SK-N-SH treated with all-trans-retinoic acid at 6 μM for 48 hours (cell line): Measurements from ENCODE around the gene REEP1.

Experiments used
- ATAC-seq: fragments of 200-7000 bp; cut with Tn5 transposase; 3 replicates; pipeline ENCODE4 v1.9.1; 2020; ENCODE audit warnings: mild to moderate bottlenecking, moderate library complexity
- ARNTL ChIP-seq: fragments of 450-650 bp; formaldehyde crosslinking; IDR thresholded peaks from 2 replicates; pipeline ENCODE4 v1.5.0; 2020; ENCODE audit warnings: low read depth, mild to moderate bottlenecking, moderate library complexity, borderline replicate concordance
- BACH2 ChIP-seq: fragments of 250-450 bp; sonication (Bioruptor Pico); IDR thresholded peaks from 2 replicates; pipeline ENCODE4 v1.9.0; 2021; ENCODE audit warnings: mild to moderate bottlenecking, borderline replicate concordance
- CSDC2 ChIP-seq: fragments of 250-450 bp; sonication (Bioruptor Pico); IDR thresholded peaks from 2 replicates; pipeline ENCODE4 v1.5.0; 2020; ENCODE audit warnings: mild to moderate bottlenecking, moderate library complexity
- GLIS3 ChIP-seq: fragments of 250-450 bp; sonication (Bioruptor Pico); IDR thresholded peaks from 2 replicates; pipeline ENCODE4 v1.5.0; 2020; ENCODE audit warnings: mild to moderate bottlenecking, moderate library complexity
- ISL1 ChIP-seq: fragments of 250-450 bp; sonication (Bioruptor Pico); IDR thresholded peaks from 2 replicates; pipeline ENCODE4 v2.1.2; 2022; ENCODE audit warnings: mild to moderate bottlenecking, moderate library complexity
- OSR1 ChIP-seq: fragments of 250-450 bp; sonication (Bioruptor Pico); IDR thresholded peaks from 2 replicates; pipeline ENCODE4 v1.8.0; 2022; ENCODE audit warnings: moderate library complexity, mild to moderate bottlenecking, inconsistent platforms
- PPARA ChIP-seq: fragments of 250-450 bp; sonication (Bioruptor Pico); IDR thresholded peaks from 2 replicates; pipeline ENCODE4 v1.5.0; 2020; ENCODE audit warnings: mild to moderate bottlenecking, borderline replicate concordance
- SNAI2 ChIP-seq: fragments of 250-450 bp; sonication (Bioruptor Pico); IDR thresholded peaks from 2 replicates; pipeline ENCODE4 v1.5.0; 2020; ENCODE audit warnings: mild to moderate bottlenecking, moderate library complexity
- TCF4 ChIP-seq: fragments of 250-450 bp; sonication (Bioruptor Pico); IDR thresholded peaks from 2 replicates; pipeline ENCODE4 v1.8.0; 2021; ENCODE audit warnings: mild to moderate bottlenecking, moderate library complexity, borderline replicate concordance
- TOX ChIP-seq: fragments of 250-450 bp; sonication (Bioruptor Pico); IDR thresholded peaks from 2 replicates; pipeline ENCODE4 v1.8.0; 2021; ENCODE audit warnings: mild to moderate bottlenecking, moderate library complexity, borderline replicate concordance
- ZC3H10 ChIP-seq: fragments of 250-450 bp; sonication (Bioruptor Pico); IDR thresholded peaks from 2 replicates; pipeline ENCODE4 v1.5.1; 2021; ENCODE audit warnings: mild to moderate bottlenecking, moderate library complexity
- ZFP3 ChIP-seq: fragments of 250-450 bp; sonication (Bioruptor Pico); IDR thresholded peaks from 2 replicates; pipeline ENCODE4 v1.5.0; 2020; ENCODE audit warnings: mild to moderate bottlenecking, moderate library complexity
- ZFP30 ChIP-seq: fragments of 450-650 bp; formaldehyde crosslinking; IDR thresholded peaks from 2 replicates; pipeline ENCODE4 v1.5.0; 2022; ENCODE audit warnings: mild to moderate bottlenecking, moderate library complexity
- ZNF565 ChIP-seq: fragments of 450-650 bp; formaldehyde crosslinking; conservative IDR thresholded peaks from 2 replicates; pipeline ENCODE4 v1.5.0; 2020; ENCODE audit warnings: low read depth, mild to moderate bottlenecking, moderate library complexity
- ZNF70 ChIP-seq: fragments of 450-650 bp; formaldehyde crosslinking; IDR thresholded peaks from 2 replicates; pipeline ENCODE4 v1.5.0; 2020; ENCODE audit warnings: mild to moderate bottlenecking, moderate library complexity
- ZNF8 ChIP-seq: fragments of 450-650 bp; formaldehyde crosslinking; IDR thresholded peaks from 2 replicates; pipeline ENCODE4 v1.5.0; 2020; ENCODE audit warnings: mild to moderate bottlenecking, moderate library complexity
- TF ChIP-seq, protein P1 (sequence below): fragments of 250-450 bp; sonication (Bioruptor Pico); IDR thresholded peaks from 2 replicates; pipeline ENCODE4 v1.5.0; 2020; ENCODE audit warnings: mild to moderate bottlenecking, moderate library complexity
- TF ChIP-seq, protein P2 (sequence below): fragments of 250-450 bp; sonication (Bioruptor Pico); IDR thresholded peaks from 2 replicates; pipeline ENCODE4 v1.5.1; 2020; ENCODE audit warnings: low read depth, mild to moderate bottlenecking, moderate library complexity
- TF ChIP-seq, protein P3 (sequence below): fragments of 250-450 bp; sonication (Bioruptor Pico); IDR thresholded peaks from 2 replicates; pipeline ENCODE4 v1.5.1; 2021; ENCODE audit warnings: mild to moderate bottlenecking, moderate library complexity
- TF ChIP-seq, protein P4 (sequence below): fragments of 250-450 bp; sonication (Bioruptor Pico); IDR thresholded peaks from 2 replicates; pipeline ENCODE4 v1.8.0; 2021; ENCODE audit warnings: low read depth, mild to moderate bottlenecking, moderate library complexity, borderline replicate concordance
- TF ChIP-seq, protein P5 (sequence below): fragments of 250-450 bp; sonication (Bioruptor Pico); IDR thresholded peaks from 2 replicates; pipeline ENCODE4 v1.8.0; 2020; ENCODE audit warnings: mild to moderate bottlenecking, moderate library complexity, borderline replicate concordance

Gene REEP1

DNA sequence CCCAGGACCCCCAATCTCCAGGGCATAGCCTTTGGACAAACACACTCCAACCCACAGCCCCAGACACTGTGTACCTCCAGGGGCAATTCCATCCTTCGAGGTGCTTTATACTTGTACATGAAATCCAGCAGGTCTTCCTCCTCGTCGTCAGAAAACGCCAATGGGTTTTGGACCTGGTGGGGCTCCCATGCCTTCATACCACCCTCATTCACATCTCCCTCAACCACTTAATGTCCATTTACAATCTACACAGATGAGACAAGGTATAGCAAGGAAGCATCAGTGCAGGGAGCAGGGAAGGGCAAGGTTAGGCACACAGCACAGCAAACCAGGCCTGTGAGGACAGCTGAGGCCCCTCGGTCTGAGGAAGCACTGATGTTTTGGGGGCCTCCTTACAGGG is 117.5 kb downstream of the REEP1 start:
- ATAC-seq: no peak
- TF ChIP-seq ZFP3 (no peak), SNAI2 (no peak), PPARA (CRISPR knock-in tag) (no peak), BACH2 (CRISPR knock-in tag) (no peak), CSDC2 (CRISPR knock-in tag) (no peak), OSR1 (CRISPR knock-in tag) (no peak), ZNF565 (no peak), ZNF70 (no peak), ZNF8 (CRISPR knock-in tag) (no peak), ZC3H10 (CRISPR knock-in tag) (no peak), TCF4 (CRISPR knock-in tag) (no peak), GLIS3 (CRISPR knock-in tag) (no peak), ZFP30 (CRISPR knock-in tag) (no peak), ISL1 (CRISPR knock-in tag) (no peak)
- TF ChIP-seq, protein P1, sequence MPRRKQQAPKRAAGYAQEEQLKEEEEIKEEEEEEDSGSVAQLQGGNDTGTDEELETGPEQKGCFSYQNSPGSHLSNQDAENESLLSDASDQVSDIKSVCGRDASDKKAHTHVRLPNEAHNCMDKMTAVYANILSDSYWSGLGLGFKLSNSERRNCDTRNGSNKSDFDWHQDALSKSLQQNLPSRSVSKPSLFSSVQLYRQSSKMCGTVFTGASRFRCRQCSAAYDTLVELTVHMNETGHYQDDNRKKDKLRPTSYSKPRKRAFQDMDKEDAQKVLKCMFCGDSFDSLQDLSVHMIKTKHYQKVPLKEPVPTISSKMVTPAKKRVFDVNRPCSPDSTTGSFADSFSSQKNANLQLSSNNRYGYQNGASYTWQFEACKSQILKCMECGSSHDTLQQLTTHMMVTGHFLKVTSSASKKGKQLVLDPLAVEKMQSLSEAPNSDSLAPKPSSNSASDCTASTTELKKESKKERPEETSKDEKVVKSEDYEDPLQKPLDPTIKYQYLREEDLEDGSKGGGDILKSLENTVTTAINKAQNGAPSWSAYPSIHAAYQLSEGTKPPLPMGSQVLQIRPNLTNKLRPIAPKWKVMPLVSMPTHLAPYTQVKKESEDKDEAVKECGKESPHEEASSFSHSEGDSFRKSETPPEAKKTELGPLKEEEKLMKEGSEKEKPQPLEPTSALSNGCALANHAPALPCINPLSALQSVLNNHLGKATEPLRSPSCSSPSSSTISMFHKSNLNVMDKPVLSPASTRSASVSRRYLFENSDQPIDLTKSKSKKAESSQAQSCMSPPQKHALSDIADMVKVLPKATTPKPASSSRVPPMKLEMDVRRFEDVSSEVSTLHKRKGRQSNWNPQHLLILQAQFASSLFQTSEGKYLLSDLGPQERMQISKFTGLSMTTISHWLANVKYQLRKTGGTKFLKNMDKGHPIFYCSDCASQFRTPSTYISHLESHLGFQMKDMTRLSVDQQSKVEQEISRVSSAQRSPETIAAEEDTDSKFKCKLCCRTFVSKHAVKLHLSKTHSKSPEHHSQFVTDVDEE (CRISPR knock-in tag): no peak
- TF ChIP-seq, protein P2, sequence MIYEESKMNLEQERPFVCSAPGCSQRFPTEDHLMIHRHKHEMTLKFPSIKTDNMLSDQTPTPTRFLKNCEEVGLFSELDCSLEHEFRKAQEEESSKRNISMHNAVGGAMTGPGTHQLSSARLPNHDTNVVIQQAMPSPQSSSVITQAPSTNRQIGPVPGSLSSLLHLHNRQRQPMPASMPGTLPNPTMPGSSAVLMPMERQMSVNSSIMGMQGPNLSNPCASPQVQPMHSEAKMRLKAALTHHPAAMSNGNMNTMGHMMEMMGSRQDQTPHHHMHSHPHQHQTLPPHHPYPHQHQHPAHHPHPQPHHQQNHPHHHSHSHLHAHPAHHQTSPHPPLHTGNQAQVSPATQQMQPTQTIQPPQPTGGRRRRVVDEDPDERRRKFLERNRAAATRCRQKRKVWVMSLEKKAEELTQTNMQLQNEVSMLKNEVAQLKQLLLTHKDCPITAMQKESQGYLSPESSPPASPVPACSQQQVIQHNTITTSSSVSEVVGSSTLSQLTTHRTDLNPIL (CRISPR knock-in tag): no peak
- TF ChIP-seq, protein P3, sequence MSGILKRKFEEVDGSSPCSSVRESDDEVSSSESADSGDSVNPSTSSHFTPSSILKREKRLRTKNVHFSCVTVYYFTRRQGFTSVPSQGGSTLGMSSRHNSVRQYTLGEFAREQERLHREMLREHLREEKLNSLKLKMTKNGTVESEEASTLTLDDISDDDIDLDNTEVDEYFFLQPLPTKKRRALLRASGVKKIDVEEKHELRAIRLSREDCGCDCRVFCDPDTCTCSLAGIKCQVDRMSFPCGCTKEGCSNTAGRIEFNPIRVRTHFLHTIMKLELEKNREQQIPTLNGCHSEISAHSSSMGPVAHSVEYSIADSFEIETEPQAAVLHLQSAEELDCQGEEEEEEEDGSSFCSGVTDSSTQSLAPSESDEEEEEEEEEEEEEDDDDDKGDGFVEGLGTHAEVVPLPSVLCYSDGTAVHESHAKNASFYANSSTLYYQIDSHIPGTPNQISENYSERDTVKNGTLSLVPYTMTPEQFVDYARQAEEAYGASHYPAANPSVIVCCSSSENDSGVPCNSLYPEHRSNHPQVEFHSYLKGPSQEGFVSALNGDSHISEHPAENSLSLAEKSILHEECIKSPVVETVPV (CRISPR knock-in tag): no peak
- TF ChIP-seq, protein P4, sequence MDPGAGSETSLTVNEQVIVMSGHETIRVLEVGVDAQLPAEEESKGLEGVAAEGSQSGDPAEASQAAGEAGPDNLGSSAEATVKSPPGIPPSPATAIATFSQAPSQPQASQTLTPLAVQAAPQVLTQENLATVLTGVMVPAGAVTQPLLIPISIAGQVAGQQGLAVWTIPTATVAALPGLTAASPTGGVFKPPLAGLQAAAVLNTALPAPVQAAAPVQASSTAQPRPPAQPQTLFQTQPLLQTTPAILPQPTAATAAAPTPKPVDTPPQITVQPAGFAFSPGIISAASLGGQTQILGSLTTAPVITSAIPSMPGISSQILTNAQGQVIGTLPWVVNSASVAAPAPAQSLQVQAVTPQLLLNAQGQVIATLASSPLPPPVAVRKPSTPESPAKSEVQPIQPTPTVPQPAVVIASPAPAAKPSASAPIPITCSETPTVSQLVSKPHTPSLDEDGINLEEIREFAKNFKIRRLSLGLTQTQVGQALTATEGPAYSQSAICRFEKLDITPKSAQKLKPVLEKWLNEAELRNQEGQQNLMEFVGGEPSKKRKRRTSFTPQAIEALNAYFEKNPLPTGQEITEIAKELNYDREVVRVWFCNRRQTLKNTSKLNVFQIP (CRISPR knock-in tag): no peak

DNA sequence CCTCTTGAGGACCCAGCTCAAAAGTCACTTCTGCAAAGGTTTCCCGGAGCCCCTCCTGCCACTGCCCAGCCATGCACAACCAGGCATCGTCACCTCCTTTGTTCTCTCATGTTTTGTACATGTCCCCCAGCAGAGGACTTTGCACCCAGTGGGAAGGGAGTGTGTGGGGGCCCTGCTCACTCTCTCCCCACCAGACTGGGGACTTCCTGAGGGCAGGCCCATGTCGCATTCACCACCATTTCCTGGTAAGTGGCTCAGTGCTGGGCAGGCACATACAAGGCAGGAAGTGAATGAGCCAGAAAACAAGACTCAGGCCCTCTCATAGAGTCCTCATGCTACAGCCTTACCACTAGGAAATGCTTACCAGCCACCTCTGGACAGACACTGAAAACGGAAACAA is 119.3 kb downstream of the REEP1 start:
- TF ChIP-seq ZFP3: no peak
- no peak for TF ChIP-seq TCF4 (CRISPR knock-in tag)
- no peak for TF ChIP-seq OSR1 (CRISPR knock-in tag)
- TF ChIP-seq TOX: no peak
- no peak for TF ChIP-seq ISL1 (CRISPR knock-in tag)
- no peak for TF ChIP-seq SNAI2
- TF ChIP-seq, protein P3 (CRISPR knock-in tag): no peak
- TF ChIP-seq ZFP30 (CRISPR knock-in tag): no peak
- TF ChIP-seq BACH2 (CRISPR knock-in tag): no peak
- TF ChIP-seq, protein P4 (CRISPR knock-in tag): no peak
- TF ChIP-seq PPARA (CRISPR knock-in tag): no peak
- no peak for TF ChIP-seq ARNTL
- TF ChIP-seq, protein P5, sequence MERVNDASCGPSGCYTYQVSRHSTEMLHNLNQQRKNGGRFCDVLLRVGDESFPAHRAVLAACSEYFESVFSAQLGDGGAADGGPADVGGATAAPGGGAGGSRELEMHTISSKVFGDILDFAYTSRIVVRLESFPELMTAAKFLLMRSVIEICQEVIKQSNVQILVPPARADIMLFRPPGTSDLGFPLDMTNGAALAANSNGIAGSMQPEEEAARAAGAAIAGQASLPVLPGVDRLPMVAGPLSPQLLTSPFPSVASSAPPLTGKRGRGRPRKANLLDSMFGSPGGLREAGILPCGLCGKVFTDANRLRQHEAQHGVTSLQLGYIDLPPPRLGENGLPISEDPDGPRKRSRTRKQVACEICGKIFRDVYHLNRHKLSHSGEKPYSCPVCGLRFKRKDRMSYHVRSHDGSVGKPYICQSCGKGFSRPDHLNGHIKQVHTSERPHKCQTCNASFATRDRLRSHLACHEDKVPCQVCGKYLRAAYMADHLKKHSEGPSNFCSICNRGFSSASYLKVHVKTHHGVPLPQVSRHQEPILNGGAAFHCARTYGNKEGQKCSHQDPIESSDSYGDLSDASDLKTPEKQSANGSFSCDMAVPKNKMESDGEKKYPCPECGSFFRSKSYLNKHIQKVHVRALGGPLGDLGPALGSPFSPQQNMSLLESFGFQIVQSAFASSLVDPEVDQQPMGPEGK (CRISPR knock-in tag): no peak
- no peak for TF ChIP-seq ZNF565
- no peak for ATAC-seq
